ENCODE results near the gene SUN2. TPM values are rescaled to one million over a fixed set of nuclear protein-coding genes. Genes with fewer than 3 reads are reported as not detected.
A peak's percentile ranks its signal among the peaks of the same experiment; 100 is the strongest.

SUN2 gene
- total RNA-seq, 2 donors from 2014 or later = 142 to 241 TPM

DNA sequence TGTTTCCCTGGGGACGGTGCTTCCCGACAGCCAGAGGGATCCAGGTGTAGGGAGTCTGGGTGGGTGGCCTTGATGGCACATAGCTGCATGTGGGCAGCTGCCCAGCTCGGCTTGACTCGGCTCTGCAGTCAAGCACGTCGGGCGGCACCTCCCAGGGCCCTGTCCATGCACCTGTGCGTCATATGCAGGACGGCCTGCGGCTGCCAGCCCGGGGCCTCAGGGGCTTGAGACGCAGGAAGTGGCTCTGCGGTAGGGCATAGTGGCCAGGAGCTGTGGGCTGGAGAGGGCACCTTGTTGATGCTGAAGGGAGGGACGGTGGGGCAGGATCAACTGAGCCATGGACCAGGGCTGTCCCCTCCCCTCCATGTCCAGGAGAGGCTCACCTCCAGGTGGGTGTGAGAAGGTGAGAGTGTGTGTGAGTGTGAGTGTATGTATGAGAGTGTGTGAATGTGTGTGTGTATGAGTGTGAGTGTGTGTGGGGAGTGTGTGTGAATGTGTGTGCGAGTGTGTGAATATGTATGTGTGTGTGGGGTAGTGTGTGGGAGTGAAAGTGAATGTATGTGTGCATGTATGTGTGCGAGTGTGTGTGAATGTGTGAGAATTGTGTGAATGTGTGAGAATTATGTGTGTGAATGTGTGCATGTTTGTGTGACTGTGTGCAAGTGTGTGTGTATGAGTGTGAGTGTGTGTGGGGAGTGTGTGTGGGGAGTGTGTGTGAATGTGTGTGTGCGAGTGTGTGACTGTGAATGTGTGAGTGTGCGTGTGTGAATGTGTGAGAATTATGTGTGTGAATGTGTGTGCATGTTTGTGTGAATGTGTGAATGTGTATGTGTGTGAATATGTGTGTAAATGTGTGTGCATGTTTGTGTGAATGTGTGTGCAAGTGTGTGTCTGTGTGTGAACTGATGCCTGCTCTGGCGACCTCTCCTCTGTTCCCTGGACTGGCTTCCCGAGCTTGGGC, 5.7 kb upstream of the SUN2 start:
- no peak for ATAC-seq
- H3K9me3 Mint-ChIP-seq = no peaks in the 10 kb centered on the region
- no peak overlapping the region for H3K27ac Mint-ChIP-seq
- H3K36me3 Mint-ChIP-seq = peaks cover 4 to 6% of the 10 kb centered on the region in 2 donors
- DNase-seq (ENCODE audit: low spot score in 2 of 2) = no peak

- peaks cover 6 to 8% of the 10 kb centered on the region in 2 donors for H3K36me3 Mint-ChIP-seq
- DNase-seq (ENCODE audit: low spot score in 2 of 2) (no peak), ATAC-seq (no peak)
- no peak overlapping the region for H3K27ac Mint-ChIP-seq
- no peaks in the 10 kb centered on the region for H3K9me3 Mint-ChIP-seq
Measured at GRCh38 chr22:38760477-38761201, 4.8 kb upstream of the SUN2 start.

GRCh38 chr22:38759005-38759404, 3.2 kb upstream of the SUN2 start:
- DNase-seq (ENCODE audit: low spot score in 2 of 2) (no peak), ATAC-seq (no peak)
- peaks cover 14 to 18% of the 10 kb centered on the region in 2 donors for H3K36me3 Mint-ChIP-seq
- H3K27ac Mint-ChIP-seq = peak overlapping the region in 1 of 2 donors; percentile 53
- H3K9me3 Mint-ChIP-seq = no peaks in the 10 kb centered on the region

- DNase-seq (ENCODE audit: low spot score in 2 of 2) (peak; percentile 73), ATAC-seq (peak; percentile 18 to 27)
- peaks cover 19 to 24% of the 10 kb centered on the region in 2 donors for H3K36me3 Mint-ChIP-seq
- H3K27ac Mint-ChIP-seq = peak overlapping the region in 1 of 2 donors; percentile 53
- no peaks in the 10 kb centered on the region for H3K9me3 Mint-ChIP-seq
Measured at GRCh38 chr22:38758276-38758945, 2.6 kb upstream of the SUN2 start.

DNA sequence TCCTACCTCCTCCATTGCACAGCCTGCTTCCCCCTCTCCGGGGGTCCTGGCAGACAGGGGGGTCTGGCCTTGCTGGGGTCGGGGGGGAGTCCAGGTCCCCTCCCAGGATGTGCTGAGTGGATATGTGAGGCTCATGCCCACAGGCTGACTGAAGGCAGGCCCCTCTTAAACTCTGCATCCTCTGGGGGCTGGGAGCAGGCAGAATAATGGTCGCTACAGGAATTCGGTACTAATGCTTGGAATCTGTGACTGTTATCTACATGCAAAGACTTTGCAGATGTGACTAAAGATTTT, 1.6 kb upstream of the SUN2 start:
- Mint-ChIP-seq H3K9me3 (no peaks in the 10 kb centered on the region), H3K27ac (peak overlapping the region in 1 of 2 donors; percentile 92), H3K36me3 (peaks cover 27 to 34% of the 10 kb centered on the region in 2 donors)
- ATAC-seq = no peak
- DNase-seq (ENCODE audit: low spot score in 2 of 2) = no peak

- Mint-ChIP-seq H3K27ac (peak overlapping the region; percentile 92 to 99), H3K36me3 (peaks cover 32 to 39% of the 10 kb centered on the region in 2 donors), H3K9me3 (no peaks in the 10 kb centered on the region)
- DNase-seq (ENCODE audit: low spot score in 2 of 2) (peak in 1 of 2 donors; percentile 59), ATAC-seq (peak; percentile 7 to 13)
Measured at GRCh38 chr22:38756711-38757463, 1.1 kb upstream of the SUN2 start.

GRCh38 chr22:38755155-38755910, 465 bp downstream of the SUN2 start:
- H3K36me3 Mint-ChIP-seq = peaks cover 42 to 49% of the 10 kb centered on the region in 2 donors
- DNase-seq (ENCODE audit: low spot score in 2 of 2) = peak; percentile 58 to 90
- H3K9me3 Mint-ChIP-seq = no peaks in the 10 kb centered on the region
- peak; percentile 33 to 53 for ATAC-seq
- H3K27ac Mint-ChIP-seq = peak overlapping the region; percentile 89 to 98

DNA sequence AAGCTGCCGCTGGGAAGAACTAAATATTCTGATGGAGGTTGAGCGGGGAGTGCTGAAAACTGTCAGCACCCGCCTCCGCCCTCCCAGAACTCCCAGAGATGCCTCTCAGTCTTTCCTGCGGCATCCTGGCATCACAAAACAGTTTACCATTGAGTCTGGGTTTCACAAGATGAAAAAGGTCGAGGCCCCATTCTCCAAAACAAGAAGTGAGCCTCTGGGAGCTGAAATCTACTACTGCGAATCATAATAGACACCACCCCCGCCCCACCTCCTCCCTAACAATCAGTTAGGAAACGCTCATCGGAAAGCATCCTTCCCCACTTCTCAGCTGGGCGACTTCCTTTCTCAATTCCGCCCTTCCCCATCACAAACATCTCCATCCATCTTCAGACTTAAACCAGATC, 1.0 kb downstream of the SUN2 start:
- peaks cover 42 to 54% of the 10 kb centered on the region in 2 donors for H3K36me3 Mint-ChIP-seq
- peak overlapping the region; percentile 89 to 98 for H3K27ac Mint-ChIP-seq
- ATAC-seq (peak in 1 of 2 donors; percentile 17), DNase-seq (ENCODE audit: low spot score in 2 of 2) (no peak)
- H3K9me3 Mint-ChIP-seq = no peaks in the 10 kb centered on the region

DNA sequence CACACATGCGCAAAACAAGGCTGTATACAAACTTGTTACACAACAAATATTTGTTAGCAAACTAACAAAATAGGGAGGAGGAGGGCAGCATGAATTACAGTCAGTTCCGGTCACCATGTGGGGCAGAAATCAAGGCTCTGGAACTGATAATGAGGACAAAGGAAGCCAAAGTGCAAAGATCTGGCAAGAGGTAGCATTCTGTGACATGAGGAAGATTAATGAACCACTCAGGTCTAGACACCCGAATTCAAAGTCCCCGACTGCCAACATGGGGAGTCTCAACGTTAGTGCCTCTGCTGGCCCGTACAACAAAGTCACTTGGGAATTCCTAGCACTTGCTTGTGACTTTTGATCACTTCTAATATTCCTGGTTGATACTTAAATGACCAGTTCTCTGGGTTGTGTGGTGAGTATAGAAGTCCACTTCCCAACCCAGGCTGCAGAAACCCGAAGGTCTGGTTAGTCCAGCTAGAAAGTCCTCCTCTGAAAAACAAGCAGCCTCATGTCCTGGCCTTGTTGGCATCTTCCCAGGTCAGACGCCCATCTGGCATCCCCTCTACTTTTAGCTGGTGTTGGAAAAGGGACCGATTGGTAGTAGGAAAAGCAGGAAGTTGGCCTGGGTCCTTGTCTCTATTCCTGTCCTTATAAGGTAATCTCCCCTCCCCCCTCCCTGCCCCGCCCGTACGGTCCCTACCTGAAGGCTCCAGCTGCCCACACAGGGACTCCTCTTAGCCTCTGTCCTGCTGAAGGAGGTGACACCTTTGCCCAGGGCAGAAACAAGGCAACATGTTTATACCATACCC, 1.6 kb downstream of the SUN2 start:
- peak overlapping the region; percentile 94 to 98 for H3K27ac Mint-ChIP-seq
- H3K9me3 Mint-ChIP-seq = no peaks in the 10 kb centered on the region
- H3K36me3 Mint-ChIP-seq = peaks cover 42 to 54% of the 10 kb centered on the region in 2 donors
- ATAC-seq = peak in 1 of 2 donors; percentile 18
- DNase-seq (ENCODE audit: low spot score in 2 of 2) = no peak

DNA sequence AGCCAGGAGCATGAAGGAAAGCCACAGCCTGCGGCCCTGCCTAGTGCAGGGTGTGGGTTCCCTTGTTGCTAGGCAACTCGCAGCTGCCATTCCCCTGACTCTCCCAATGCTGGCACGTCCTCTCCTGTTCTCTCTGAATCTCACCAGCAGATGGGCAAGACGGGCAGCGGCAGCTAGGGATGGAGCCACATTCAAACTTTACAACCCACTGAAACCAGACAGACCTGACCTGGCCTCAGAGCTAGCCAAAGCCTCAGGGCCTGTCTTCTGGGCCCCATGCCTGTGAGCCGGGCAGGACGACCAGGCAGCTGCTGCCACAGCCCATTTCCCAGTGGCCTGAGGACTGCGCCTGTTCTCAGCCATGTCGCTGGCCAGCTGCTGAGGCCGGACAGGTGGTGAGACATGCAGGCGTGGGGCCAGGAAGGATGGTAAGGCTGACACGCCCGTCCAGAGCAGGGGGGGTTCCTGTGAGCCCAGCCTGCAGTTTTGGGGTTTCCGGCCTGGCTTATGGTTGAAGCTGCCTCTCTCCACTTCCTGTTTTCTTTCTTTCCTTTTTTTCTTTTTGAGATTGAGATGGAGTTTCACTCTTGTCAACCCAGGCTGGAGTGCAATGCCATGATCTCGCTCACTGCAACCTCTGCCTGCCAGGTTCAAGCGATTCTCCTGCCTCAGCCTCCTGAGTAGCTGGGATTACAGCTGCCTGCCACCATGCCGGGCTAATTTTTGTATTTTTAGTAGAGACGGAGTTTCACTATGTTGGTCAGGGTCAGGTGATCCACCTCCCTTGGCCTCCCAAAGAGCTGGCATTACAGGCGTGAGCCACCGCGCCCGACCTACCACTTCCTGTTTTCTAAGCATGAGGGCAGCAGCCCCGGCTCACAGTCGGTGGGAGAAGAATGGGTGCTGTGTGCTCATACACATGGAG, 4.1 kb downstream of the SUN2 start:
- Mint-ChIP-seq H3K9me3 (no peaks in the 10 kb centered on the region), H3K36me3 (peaks cover 40 to 50% of the 10 kb centered on the region in 2 donors), H3K27ac (peak overlapping the region; percentile 94 to 98)
- ATAC-seq (peak; percentile 12 to 51), DNase-seq (ENCODE audit: low spot score in 2 of 2) (peak; percentile 55 to 85)

- H3K36me3 Mint-ChIP-seq = peaks cover 36 to 45% of the 10 kb centered on the region in 2 donors
Measured at GRCh38 chr22:38751066-38751421, 4.8 kb downstream of the SUN2 start.

DNA sequence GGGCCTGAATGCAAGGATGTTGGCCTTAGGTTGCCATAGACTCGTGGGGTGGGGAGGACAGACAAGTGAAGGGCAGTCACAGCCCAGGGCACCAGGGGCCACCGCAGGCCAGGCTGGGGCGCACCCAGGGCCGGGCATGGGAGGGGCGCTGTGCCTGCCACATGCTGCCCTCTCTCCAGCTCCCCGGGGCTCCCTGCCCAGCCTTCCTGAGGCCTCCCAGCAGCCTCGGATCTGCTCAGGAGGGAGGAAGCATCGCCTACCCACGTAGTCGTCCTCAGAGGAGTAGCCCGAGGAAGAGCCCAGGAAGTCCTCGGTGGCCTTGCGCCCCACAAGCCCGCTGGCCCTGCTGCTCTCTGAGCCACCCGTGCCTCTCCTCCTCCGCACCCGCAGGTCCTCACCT, 5.2 kb downstream of the SUN2 start:
- Mint-ChIP-seq H3K36me3 (peaks cover 36 to 45% of the 10 kb centered on the region in 2 donors), H3K9me3 (no peaks in the 10 kb centered on the region), H3K27ac (peak overlapping the region; percentile 94 to 98)
- ATAC-seq (no peak), DNase-seq (ENCODE audit: low spot score in 2 of 2) (no peak)

More at GRCh38 chr22:38751066-38751421, 4.8 kb downstream of the SUN2 start:
- no peak for DNase-seq (ENCODE audit: low spot score in 2 of 2)
- no peak for ATAC-seq
- H3K27ac Mint-ChIP-seq = peak overlapping the region; percentile 94 to 98
- H3K9me3 Mint-ChIP-seq = no peaks in the 10 kb centered on the region

- peaks cover 34 to 45% of the 10 kb centered on the region in 2 donors for H3K36me3 Mint-ChIP-seq
- no peak for DNase-seq (ENCODE audit: low spot score in 2 of 2)
- H3K9me3 Mint-ChIP-seq = no peaks in the 10 kb centered on the region
- no peak for ATAC-seq
- peak overlapping the region in 1 of 2 donors; percentile 98 for H3K27ac Mint-ChIP-seq
Measured at GRCh38 chr22:38750104-38750503, 5.7 kb downstream of the SUN2 start.

Data from activated naive CD4-positive, alpha-beta T cell treated with anti-CD3 and anti-CD28 coated beads, Interleukin-2, amount 50 U/mL, for 72 hours (primary cell).